IMR-90 (cell line): ENCODE results near the gene NOS1. TPM values are rescaled to one million over a fixed set of nuclear protein-coding genes. Genes with fewer than 3 reads are reported as not detected.

Source experiments
- ATAC-seq: fragments of 200-7000 bp; cut with Tn5 transposase; 2 replicates; pipeline ENCODE4 v1.9.1; 2020; ENCODE audit warnings: low read depth, mild to moderate bottlenecking, moderate library complexity
- BruUV-seq: library from RNA; stranded (reverse); fragments of 400-500 nt; replicated peaks from 2 replicates; lab custom pipeline; 2021; lab: Mats Ljungman, UMichigan
- CTCF ChIA-PET: fragments of 300-600 bp; formaldehyde crosslinking; extraction: SDS; loops from one replicate; lab custom pipeline; 2021; ENCODE audit warnings: antibody characterized with exemption; lab: Yijun Ruan, JAX
- POLR2A ChIA-PET: fragments of 300-600 bp; sonication (Branson Sonifier 250); formaldehyde crosslinking; loops from one replicate; lab custom pipeline; 2022; ENCODE audit warnings: antibody characterized with exemption; ENCODE audit not compliant: unreplicated experiment; lab: Charles Lee
- DNase-seq: peaks from one replicate; pipeline ENCODE4 v3.0.0; 2013
- H2AFZ ChIP-seq: replicated peaks from 2 replicates; pipeline ENCODE3; 2013; ENCODE audit warnings: low read length, mild to moderate bottlenecking; ENCODE audit not compliant: poor library complexity
- H2AK5ac ChIP-seq: 2 replicates; pipeline ENCODE4 v1.6.1; 2013; ENCODE audit warnings: low read depth, low read length, inconsistent platforms
- H2AK9ac ChIP-seq: replicated peaks from 2 replicates; pipeline ENCODE3; 2013; ENCODE audit warnings: mild to moderate bottlenecking, low read depth, low read length, moderate library complexity; ENCODE audit not compliant: poor library complexity
- H2BK120ac ChIP-seq: 2 replicates; pipeline ENCODE4 v1.6.1; 2013; ENCODE audit warnings: low read depth, low read length, inconsistent platforms
- H2BK15ac ChIP-seq: 3 replicates; pipeline ENCODE4 v1.6.1; 2013; ENCODE audit warnings: low read depth, low read length, inconsistent platforms
- H2BK20ac ChIP-seq: 2 replicates; pipeline ENCODE4 v1.6.1; 2013; ENCODE audit warnings: low read depth, mild to moderate bottlenecking, inconsistent platforms, low read length, moderate library complexity
- H2BK5ac ChIP-seq: 2 replicates; pipeline ENCODE4 v1.6.1; 2013; ENCODE audit warnings: mild to moderate bottlenecking, low read depth, low read length, inconsistent platforms; ENCODE audit not compliant: poor library complexity, severe bottlenecking
- H3K14ac ChIP-seq: replicated peaks from 2 replicates; pipeline ENCODE4 v1.6.1; 2013; ENCODE audit warnings: low read depth, low read length, inconsistent platforms
- H3K18ac ChIP-seq: 2 replicates; pipeline ENCODE4 v1.6.1; 2013; ENCODE audit warnings: low read depth, low read length, control low read depth
- H3K23ac ChIP-seq: 2 replicates; pipeline ENCODE4 v1.6.1; 2013; ENCODE audit warnings: low read depth, low read length, inconsistent platforms
- H3K27ac ChIP-seq: 2 replicates; pipeline ENCODE4 v1.5.1; 2013; ENCODE audit warnings: mild to moderate bottlenecking, control low read depth, low read length; ENCODE audit not compliant: insufficient read depth
- H3K27me3 ChIP-seq: 2 replicates; pipeline ENCODE4 v1.6.1; 2013; ENCODE audit warnings: low read length; ENCODE audit not compliant: control insufficient read depth, insufficient read depth
- H3K36me3 ChIP-seq: 2 replicates; pipeline ENCODE4 v1.6.1; 2013; ENCODE audit warnings: low read length, mixed read lengths; ENCODE audit not compliant: control insufficient read depth, insufficient read depth
- H3K4ac ChIP-seq: 2 replicates; pipeline ENCODE4 v1.6.1; 2013; ENCODE audit warnings: low read depth, low read length, inconsistent platforms
- H3K4me1 ChIP-seq: 2 replicates; pipeline ENCODE4 v1.6.1; 2013; ENCODE audit warnings: low read length, mixed read lengths; ENCODE audit not compliant: control insufficient read depth, insufficient read depth
- H3K4me2 ChIP-seq: 2 replicates; pipeline ENCODE4 v1.6.1; 2013; ENCODE audit warnings: low read depth, mild to moderate bottlenecking, control low read depth, low read length, moderate library complexity
- H3K4me3 ChIP-seq: 2 replicates; pipeline ENCODE4 v1.5.1; 2013; ENCODE audit warnings: low read depth, mild to moderate bottlenecking, control low read depth, low read length, moderate library complexity; ENCODE audit not compliant: insufficient read depth
- H3K56ac ChIP-seq: 2 replicates; pipeline ENCODE4 v1.6.1; 2013; ENCODE audit warnings: low read length, inconsistent platforms; ENCODE audit not compliant: insufficient read depth; ENCODE audit errors: extremely low read depth
- H3K79me1 ChIP-seq, 2 experiments: 2 replicates each; pipeline ENCODE4 v1.6.1; 2013; ENCODE audit warnings: low read length in 2 of 2, inconsistent platforms in 1 of 2, low read depth in 1 of 2
- H3K9ac ChIP-seq: 2 replicates; pipeline ENCODE4 v1.6.1; 2013; ENCODE audit warnings: low read depth, low read length, control low read depth
- H3K9me1 ChIP-seq: 2 replicates; pipeline ENCODE4 v1.6.1; 2013; ENCODE audit warnings: low read length, inconsistent platforms; ENCODE audit not compliant: insufficient read depth
- H3K9me3 ChIP-seq: 2 replicates; pipeline ENCODE4 v1.6.1; 2013; ENCODE audit warnings: low read length; ENCODE audit not compliant: control insufficient read depth, insufficient read depth
- H4K20me1 ChIP-seq: 2 replicates; pipeline ENCODE4 v1.6.1; 2013; ENCODE audit warnings: low read length, inconsistent platforms; ENCODE audit not compliant: insufficient read depth
- H4K5ac ChIP-seq: 2 replicates; pipeline ENCODE4 v1.6.1; 2013; ENCODE audit warnings: mild to moderate bottlenecking, low read depth, low read length, control low read depth
- H4K8ac ChIP-seq, 2 experiments: 2 replicates each; pipeline ENCODE4 v1.6.1; 2013; ENCODE audit warnings: low read depth in 2 of 2, low read length in 2 of 2, control low read depth in 1 of 2, inconsistent platforms in 1 of 2
- H4K91ac ChIP-seq: 2 replicates; pipeline ENCODE4 v1.6.1; 2013; ENCODE audit warnings: low read depth, low read length, inconsistent platforms; ENCODE audit not compliant: insufficient read depth
- CEBPB ChIP-seq: IDR thresholded peaks from 2 replicates; pipeline ENCODE4 v1.6.1; 2012; ENCODE audit warnings: low read depth, low read length, improper control_type of control experiment
- WGBS, 2 experiments: methylation state at CpG; one replicate each; pipeline versions ENCODE4 v1.1.5 to v1.1.7; 2013; ENCODE audit warnings: missing lambda C conversion rate in 2 of 2; ENCODE audit not compliant: insufficient read length in 1 of 2; ENCODE audit errors: extremely low coverage in 2 of 2; 5-methylcytosine and 5-hydroxymethylcytosine counted together
- dilution Hi-C: fragments of 300-500 bp; cut with HindIII; formaldehyde crosslinking; loops from one replicate; pipeline ENCODE4 v1.14.3; 2018; ENCODE audit warnings: low sequenced_read_pairs; ENCODE audit not compliant: unreplicated experiment
- in situ Hi-C: fragments of 300-500 bp; cut with MboI; formaldehyde crosslinking; loops from 3 replicates; pipeline ENCODE4 v1.14.3; 2019; ENCODE audit warnings: low sequenced_read_pairs, inconsistent platforms, mixed read lengths
- intact Hi-C: fragments of 100-400 bp; cut with micrococcal nuclease; formaldehyde crosslinking; loops from 2 replicates; pipeline ENCODE4 v1.10.0; 2022
- polyA plus RNA-seq, 3 experiments: library from polyadenylated mRNA; depleted of rRNA; stranded (reverse); fragments of >200 nt; gene quantifications; 2 replicates each; pipeline ENCODE4 v1.2.3, GENCODE V29; 2012; ENCODE audit warnings: low replicate concordance in 1 of 3
- total RNA-seq: library from RNA; depleted of rRNA; stranded (reverse); fragments of >200 nt; gene quantifications from 2 replicates; pipeline ENCODE4 v1.2.3, GENCODE V29; 2012

NOS1 gene
- total and polyA plus RNA-seq, 2 of the 4 experiments (the other 2 are of a cell fraction) = 0.09 TPM; not detected in 1

DNA sequence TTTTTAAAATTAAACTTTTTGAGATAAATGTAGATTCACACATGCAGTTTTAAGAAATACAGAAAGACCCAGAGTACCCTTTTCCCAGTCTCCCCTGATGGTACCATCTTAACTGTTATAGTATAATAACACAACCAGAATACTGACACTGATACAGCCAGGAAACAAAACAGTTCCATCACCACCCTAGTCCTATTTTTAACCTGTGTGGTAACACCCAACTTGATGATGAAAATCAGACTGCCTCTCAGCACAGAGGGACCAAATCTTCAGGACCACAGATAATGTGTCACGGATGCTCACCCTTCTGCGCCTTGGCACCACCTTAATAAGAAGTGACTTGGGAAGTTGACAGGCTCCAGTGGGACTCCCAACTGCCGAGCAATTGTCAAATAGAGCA is 189.3 kb downstream of the NOS1 start:
- Histone ChIP-seq H2BK5ac (no peak overlapping the region), H2BK20ac (no peak overlapping the region), H4K8ac (no peak overlapping the region), H3K79me1 (peaks cover 0 to 3% of the 10 kb centered on the region in 2 experiments; a peak in 1 of 4 replicates), H4K20me1 (peaks cover 4% of the 10 kb centered on the region; the same call in 1 of the 2 replicates), H2AFZ (no peak overlapping the region), H2AK9ac (no peak overlapping the region), H3K4ac (no peak overlapping the region), H4K91ac (no peak overlapping the region), H2BK120ac (no peak overlapping the region), H3K36me3 (peaks cover 53% of the 10 kb centered on the region), H3K9me1 (peaks cover 5% of the 10 kb centered on the region), H2AK5ac (no peak overlapping the region), H3K4me3 (no peak overlapping the region), H2BK15ac (no peak overlapping the region), H3K23ac (no peak overlapping the region), H3K4me1 (peaks cover 7% of the 10 kb centered on the region), H3K4me2 (no peak overlapping the region), H3K14ac (no peak overlapping the region), H3K18ac (no peak overlapping the region), H4K5ac (no peak overlapping the region), H3K27me3 (no peaks in the 10 kb centered on the region), H3K27ac (no peak overlapping the region), H3K56ac (no peak overlapping the region), H3K9ac (no peak overlapping the region), H3K9me3 (no peaks in the 10 kb centered on the region)
- POLR2A ChIA-PET = no interaction called here
- TF ChIP-seq CEBPB = no peak
- intact Hi-C loops = no loop called here
- in situ Hi-C loops = no loop called here
- ATAC-seq = no peak
- CTCF ChIA-PET = no interaction called here
- WGBS, 2 experiments = 100% methylated on average over 2 of the region's 3 CpGs; no CpG with 5 or more reads in 1 of the 2 experiments
- no peak for DNase-seq
- BruUV-seq = no TSS peak
- dilution Hi-C loops = no loop called here
